Measurements from ENCODE around the gene ARPC2.

GRCh38 chr2:218217360-218218267 lies 625 bp downstream of the ARPC2 start:
- TF ChIP-seq CTCF (IDR thresholded peaks at IDR 0.05; ENCODE audit: insufficient read depth, low read length) (no peak), POLR2AphosphoS5 (IDR thresholded peaks at IDR 0.05; ENCODE audit: low read depth) (peak; percentile 28; the same call in 1 of the 2 replicates), GABPA (IDR thresholded peaks at IDR 0.05; ENCODE audit: low read depth) (no peak), REST (IDR thresholded peaks at IDR 0.05; ENCODE audit: insufficient replicate concordance, low read depth) (no peak)
